AG10803 (cell line): ENCODE measurements around the gene GMCL2.

Experiments used
- DNase-seq: peaks from one replicate; pipeline ENCODE4 v3.0.0; 2010; ENCODE audit warnings: low read depth
- H3K4me3 ChIP-seq: 2 replicates; pipeline ENCODE4 v1.5.1; 2011; ENCODE audit warnings: mild to moderate bottlenecking, low read length, control low read depth
- CTCF ChIP-seq: conservative IDR thresholded peaks from 2 replicates; pipeline ENCODE4 v1.5.1; 2011; ENCODE audit warnings: mild to moderate bottlenecking, low read length, control low read depth, inconsistent platforms

GMCL2 gene

DNA sequence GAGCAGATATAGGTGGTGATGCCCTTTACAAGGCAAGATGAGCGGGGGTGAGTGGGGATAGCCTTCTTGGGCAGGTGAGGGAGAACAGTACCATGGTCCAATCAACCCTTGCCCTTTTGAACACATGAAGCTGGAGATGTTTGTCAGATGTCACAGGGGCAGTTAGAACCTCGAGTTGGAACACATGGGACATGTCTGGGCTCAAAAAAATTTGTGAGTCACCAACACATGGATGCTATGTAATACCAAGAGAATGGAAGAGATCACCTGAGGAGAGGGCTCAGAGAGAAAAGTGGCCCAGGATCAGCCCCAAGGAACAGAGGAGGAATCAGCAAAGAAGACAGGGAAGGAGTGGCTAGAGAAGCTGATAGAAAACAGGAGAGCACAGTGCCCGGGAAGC is 40.8 kb upstream of the GMCL2 start:
- no peak for DNase-seq
- no peak for TF ChIP-seq CTCF
- no peak overlapping the region for H3K4me3 ChIP-seq

DNA sequence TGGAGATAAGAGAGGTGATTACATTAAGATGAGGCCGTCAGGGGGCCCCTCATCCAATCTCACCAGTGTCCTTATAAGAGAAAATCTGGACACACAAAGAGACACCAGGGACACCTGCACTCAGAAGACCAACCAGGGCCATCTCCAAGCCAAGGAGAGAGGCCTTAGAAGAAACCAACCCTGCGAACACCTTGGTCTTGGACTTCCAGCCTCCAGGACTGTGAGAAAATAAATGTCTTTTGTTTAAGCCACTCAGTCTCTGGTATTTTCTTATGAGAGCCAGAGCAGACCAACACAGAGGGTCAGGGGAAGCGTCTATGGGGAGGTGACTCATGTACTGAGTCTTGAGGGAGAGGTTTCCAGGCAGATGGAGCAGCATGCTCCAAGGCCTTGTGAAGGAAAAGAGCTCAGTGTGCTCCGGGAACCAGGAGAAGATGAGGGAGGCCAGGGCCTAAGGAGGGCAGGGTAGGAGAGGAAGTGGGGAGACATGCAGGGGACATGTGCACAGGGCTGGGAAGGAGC is 40.0 kb upstream of the GMCL2 start:
- no peak for TF ChIP-seq CTCF
- no peak overlapping the region for H3K4me3 ChIP-seq
- no peak for DNase-seq

GRCh38 chr5:178225174-178225573 is 38.0 kb upstream of the GMCL2 start:
- no peak for DNase-seq
- no peak overlapping the region for H3K4me3 ChIP-seq
- TF ChIP-seq CTCF, result no peak

- no peak for DNase-seq
- no peak for TF ChIP-seq CTCF
Observed at GRCh38 chr5:178224403-178224802, 37.2 kb upstream of the GMCL2 start.

DNA sequence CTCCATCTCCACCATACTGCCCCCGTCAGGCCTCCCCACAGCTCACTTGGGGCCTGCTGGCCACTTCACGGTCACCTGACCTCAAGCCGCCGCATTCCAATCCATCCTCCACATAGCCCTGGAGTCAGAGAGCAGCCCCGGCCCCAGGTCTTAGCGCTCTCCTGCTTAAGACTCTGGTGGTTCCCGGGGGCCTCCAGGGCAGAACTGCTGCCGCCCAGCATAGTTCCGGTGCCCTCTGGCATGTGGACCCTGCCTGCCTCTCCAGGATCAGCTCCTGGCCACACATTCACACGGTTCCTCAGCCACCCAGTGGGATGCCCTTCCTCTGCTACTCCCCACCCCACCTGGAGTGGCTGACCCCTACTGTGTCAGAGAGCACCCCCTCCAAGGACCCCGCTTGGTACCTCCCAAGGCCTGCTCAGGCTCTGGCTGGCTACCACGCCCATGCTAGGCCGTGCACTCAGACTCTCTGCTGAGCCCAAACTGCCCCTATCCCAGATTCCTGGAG is 36.7 kb upstream of the GMCL2 start:
- TF ChIP-seq CTCF, result no peak
- DNase-seq, result no peak
- no peak overlapping the region for H3K4me3 ChIP-seq

More at GRCh38 chr5:178224403-178224802, 37.2 kb upstream of the GMCL2 start:
- no peak overlapping the region for H3K4me3 ChIP-seq

DNA sequence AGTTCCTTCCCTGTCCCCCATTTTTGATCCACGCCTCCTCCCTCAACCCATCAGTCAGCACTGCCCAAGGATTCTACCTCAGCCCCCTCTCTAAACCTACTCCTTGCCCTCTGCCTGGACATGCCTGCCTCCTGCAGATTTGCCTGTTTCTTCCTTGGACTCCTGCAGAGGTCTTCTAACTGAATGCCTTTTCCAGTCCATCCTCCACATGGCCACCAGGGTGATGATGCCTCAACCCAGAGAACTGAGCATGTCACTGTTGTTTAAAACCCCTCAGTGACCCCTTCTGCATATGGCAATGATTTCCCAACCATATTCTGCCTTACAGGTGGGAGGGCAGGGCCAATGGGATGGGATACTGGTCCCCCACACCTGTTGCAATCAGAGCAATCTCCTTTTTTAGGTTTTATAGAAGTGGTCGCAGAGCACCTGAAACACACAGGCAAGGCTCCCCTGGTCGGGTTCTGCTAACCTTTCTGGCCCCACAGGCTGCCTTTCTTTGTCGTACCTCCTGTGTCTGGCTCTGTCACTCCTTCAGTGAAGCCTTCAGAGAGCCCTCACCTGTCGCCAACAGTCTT is 36.1 kb upstream of the GMCL2 start:
- TF ChIP-seq CTCF, result no peak
- no peak overlapping the region for H3K4me3 ChIP-seq
- no peak for DNase-seq

DNA sequence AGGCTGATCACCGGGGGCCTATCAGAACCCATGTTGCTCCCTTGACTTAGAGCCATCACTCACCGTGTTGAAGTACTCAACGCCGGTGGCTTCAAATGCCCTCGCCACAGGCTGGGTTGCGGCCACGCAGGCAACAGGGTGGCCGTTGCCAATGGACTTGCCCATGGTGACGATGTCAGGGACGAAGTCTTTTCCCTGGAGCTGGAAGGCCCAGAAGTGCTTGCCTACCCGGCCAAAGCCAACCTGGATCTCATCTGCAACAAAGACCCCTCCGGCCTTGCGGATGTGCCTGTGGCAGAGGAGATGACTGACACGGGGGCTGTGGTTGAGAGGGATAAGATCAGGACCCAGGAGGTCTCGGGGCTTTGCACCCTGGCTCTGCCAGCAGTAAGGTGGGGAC is 35.1 kb upstream of the GMCL2 start:
- no peak for TF ChIP-seq CTCF
- H3K4me3 ChIP-seq, result no peak overlapping the region
- no peak for DNase-seq
